ENCODE measurements around the gene KNCN. TPM values are rescaled to one million over a fixed set of nuclear protein-coding genes. Genes with fewer than 3 reads are reported as not detected.
A peak's percentile ranks its signal among the peaks of the same experiment; 100 is the strongest.

The KNCN gene
- total RNA-seq, 1 donor from 2014 or later: not detected

DNA sequence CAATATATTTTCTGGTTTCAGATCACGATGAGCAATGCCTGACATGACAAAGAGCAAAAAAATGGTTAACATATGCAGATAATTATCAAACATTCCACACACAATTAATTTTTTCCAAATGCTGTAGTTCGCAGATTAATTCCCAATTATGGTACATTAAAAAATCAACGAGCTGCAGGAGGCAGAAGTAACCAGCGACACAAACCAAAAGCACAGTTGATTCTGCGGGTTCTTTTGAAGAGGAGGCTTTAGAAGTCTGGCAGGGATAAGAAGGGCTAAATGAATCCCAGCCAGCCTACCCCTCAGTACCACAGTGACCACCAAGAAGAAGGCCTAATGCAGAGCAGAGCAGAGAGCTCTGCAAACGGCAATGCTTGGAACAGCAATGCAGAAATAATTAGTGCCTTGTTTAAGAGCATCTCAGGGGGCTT, 17.0 kb upstream of the KNCN start:
- DNase-seq: peak; percentile 53

DNA sequence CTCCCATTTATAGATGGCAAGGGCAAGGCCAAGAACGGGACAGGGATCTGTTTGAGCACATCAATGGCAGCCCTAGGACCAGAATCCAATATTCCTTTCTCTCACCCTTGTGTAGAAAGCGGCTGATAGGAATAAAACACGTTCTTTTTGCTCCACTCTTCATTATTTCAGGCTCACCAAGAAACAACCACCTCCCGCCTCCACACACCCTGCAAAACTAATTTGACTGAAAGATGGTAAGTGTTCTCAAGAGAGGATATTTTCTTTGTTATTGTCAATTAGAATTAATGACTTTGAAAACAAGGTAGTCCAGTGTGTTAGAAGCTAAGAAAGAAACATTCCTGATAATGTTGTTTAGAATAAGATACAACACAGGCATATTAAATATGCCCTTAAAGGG, 11.9 kb upstream of the KNCN start:
- DNase-seq: no peak

- no peak for DNase-seq
Observed at GRCh38 chr1:46562498-46562897, 11.1 kb upstream of the KNCN start.

DNA sequence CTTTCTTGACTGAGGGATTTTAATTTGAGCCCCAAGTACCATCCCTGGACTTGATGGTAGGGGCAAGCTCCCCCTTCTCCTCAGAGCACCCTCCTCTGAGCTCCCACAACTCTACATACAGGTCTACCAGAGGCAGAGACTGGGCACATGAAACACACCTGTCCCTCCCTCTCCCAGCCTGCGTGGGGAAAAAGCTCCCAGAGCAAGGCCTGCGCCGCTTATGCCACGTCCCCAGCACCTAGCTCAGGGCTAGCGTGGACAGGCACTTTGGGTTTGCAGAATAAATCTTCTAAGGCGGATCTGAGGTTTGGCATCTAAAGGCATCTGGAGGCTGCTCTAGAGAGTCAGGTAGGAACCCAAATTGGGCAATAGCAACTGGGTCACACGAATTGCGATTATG, 7.5 kb upstream of the KNCN start:
- DNase-seq: no peak

DNA sequence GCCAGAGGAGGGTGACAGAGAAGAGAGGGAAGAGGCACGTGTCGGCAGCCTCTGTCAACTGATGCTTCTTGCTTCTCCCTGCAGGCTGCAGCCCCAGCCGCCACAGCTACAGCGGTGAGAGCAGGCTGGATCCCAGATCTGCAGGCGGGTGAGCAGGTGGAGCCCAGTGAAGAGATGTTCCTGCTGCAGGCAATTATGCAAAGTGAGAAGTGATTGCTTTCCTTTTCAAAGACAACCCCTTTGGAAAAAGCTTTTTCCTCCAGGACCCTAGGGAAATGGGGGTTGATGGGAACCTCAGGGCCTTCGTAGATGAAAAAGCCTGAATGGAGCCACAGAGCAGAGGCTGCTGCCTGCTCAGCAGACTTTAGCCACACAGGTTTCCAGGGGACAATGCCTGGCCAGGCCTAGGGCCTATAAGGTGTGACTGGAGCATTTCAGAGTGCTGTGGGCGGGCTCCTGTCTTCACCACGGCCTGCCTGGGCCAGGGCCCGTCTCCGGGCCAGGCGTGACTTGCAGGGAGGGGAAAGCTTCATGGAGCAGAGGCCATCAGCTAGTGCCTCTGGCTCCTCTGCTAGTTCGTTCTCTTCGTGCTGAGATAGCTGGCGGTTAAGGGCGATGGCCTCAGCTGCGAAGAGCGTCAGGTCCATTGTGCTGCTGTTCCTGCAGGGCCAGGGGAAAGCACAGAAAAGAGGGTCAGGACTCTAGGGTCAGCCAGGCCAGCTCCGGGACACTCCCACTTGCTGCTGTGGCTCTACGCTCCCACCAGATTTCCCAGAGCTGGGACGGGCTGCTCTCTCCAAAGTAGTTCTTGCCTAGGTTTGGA, 6.9 kb upstream of the KNCN start:
- DNase-seq: no peak

GRCh38 chr1:46557403-46557802, 6.0 kb upstream of the KNCN start:
- no peak for DNase-seq

DNA sequence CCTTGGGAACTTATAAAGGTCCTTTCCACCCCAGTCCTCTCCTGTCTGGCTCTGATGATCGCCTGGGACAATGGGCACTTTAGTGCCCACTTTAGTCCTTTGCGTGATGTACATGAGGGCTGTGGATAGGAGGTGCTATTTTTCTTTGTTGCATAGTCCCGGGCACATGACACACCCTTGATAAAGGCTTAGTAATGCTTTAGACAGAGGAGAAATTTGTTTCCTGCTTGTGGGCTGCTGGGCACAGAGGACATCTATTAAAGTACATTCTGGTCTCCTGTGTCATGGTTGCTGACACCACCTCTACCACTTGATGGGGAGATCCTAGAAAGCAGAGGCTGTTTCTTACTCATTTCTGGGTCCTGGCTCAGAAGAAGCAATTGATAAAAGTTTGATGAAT, 5.4 kb upstream of the KNCN start:
- DNase-seq: no peak

- no peak for DNase-seq
Observed at GRCh38 chr1:46555826-46556619, 4.6 kb upstream of the KNCN start.

- DNase-seq: no peak
Observed at GRCh38 chr1:46554597-46555381, 3.3 kb upstream of the KNCN start.

DNA sequence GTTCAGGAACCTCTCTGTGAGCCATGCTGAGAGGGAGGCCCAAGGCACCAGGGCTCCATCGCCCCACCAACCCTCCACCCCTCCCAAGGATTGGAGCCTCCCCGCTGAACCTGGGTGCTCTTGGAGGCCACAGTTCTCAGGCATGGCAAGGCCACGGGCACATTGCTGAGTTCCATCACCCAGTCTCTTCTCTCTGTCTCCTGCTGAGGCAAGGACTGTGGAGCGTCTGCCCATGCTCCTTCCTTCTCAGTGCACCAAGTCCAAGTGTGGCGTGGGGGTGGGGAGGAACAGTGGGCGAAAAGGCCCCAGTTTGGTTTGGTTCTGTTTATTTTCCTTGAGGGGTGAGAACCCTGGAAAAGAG, 2.8 kb upstream of the KNCN start:
- no peak for DNase-seq

GRCh38 chr1:46553506-46553905, 2.1 kb upstream of the KNCN start:
- no peak for DNase-seq

DNA sequence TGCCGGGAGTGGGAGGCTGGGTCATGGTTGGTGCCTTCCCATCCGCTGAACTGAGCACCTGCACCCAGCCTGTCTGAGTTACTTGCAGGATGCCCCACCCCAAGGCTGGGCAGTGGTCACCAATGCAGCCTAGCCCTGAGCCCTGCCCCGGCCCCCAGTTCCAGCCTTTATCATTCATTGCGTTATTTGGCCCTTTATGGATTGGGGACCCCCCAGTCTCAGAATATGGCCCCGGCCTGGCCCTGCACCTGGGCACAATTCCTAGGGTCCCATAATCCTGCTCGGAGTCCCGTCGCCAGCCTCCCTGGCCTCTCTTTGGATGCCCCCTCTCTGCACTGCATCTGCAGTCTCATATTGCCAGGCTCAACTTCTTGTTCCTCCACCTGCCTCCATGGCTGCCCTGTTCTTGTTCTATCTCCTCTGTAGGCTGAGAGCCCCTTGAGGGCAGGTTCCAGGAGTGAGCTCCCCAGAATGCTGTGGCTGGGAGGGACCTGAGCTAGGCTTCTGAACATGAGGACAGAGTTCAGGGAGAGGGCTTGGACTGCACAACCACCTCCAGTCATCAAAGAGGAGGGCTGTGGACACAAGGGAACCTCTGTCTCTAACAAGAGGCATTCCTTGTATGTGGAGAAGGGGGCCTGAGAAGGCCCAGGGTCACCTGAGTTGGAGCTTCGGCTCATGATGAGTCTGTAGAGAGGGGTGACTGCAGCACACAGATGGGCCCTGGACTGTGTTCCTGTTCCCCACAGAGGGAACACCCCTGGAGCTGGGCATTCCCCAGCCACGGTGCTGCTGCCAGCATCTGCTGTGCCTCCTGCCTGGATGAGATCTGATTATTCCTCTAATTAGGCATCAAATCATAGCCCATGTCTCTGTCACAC, 1.1 kb upstream of the KNCN start:
- no peak for DNase-seq

DNA sequence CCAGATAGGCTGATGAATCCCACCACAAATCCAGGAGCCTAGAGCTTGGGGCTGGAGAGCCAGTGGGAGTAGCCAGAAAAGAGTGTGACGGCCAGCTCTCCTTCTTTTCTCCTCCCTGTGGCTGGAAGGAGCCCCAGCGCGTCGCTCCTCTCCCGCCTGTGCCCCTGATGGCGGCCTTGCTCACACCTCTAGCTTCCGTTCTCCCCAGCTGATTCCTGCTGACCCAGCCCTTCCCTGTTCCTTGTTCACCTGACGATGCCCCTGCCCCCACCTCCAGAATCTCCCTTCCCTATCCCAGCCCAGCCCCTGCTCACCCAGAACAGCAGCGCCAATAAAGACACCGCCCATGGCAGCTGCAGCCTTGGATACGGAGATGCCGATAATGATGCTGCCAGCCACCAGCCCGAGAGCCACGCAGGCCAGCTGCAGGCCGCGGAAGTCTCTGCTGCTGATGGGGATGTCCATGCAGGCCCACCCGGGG, 656 bp downstream of the KNCN start:
- no peak for DNase-seq

DNA sequence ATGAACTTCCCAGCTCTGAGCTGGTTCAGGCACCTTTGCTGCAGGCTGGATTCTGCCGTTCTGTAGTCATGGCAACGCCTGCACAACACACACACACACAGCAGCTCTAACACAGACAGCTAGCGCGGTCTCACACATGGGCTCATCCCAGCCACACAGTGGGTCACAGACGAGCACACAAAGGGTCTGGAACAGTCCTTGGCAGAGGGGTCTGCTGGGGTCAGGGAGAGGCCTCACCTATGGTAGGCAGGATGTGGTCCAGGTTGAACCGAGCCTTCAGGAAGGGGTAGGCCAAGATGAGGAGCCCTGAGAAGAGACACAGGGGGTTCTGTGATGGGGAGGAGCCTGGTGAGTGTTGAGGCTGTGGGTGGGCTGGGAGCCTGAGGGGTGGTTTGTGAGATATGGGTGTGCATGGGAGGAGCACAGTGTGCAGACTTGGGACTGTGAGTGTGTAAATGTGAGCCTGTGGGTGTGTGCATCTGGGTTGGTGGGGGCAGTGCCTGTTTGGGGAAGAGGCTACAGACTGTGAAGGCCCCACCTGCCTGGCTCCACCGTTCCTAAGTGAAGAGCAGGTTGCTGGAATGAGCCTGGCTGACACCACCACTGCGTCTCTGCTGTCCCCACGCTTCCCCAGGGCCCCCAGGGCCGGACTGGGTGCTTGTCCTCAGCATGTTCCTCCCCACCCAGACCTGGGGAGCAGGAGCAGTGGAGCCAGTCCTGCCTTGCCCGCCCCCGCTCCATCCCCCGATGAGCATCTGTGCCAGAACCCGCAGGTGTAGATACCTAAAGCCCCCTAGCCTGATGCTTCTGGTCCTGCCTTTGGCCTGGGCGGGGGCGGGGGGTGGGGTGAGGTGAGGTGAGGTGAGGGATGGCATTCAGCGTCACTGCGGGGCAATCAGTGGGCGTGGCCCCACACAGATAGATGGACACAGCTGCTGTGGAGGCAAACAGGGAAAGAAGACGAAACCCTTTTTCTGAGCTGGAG, 1.5 kb downstream of the KNCN start:
- peak; percentile 37 for DNase-seq

- DNase-seq: no peak
Observed at GRCh38 chr1:46547481-46548383, 3.7 kb downstream of the KNCN start.

DNA sequence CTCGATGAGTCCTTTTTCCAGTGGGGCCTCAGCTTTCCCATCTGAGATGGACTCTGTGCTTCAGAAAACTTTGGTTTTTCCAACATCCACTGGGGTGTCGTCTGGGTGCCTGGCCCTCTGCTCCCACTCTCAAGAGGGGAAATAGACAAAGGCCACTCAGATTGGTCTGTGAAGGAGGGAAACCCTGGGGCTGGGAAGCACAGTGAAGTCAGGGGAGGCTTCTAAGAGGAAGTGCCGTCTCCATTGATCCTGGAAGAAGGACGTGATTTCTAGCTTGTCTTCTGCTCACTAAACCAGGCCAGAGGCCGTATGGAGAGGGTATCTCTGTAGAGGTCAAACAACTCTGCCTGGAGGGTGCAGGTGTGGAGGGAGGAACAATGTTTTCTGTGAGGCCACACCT, 5.2 kb downstream of the KNCN start:
- DNase-seq: no peak

DNA sequence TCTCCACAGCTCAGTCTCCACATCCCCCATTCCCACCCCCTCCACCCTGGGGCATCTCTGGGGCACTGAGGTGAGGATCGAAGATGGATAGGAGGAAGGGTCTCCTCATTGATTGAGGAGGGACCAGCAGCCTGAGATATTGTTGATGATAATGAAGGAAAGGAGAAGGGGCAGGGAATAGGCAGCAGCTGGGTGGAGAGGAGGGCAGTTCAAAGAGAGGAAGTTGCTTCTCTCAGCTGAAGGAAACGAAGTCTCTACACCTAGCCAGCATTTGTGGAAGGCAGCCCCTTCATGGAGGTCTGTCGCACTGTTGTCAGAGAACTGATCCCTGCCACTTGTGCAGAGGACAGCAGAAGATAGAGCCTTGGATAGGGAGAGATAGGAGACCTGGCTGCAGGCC, 5.7 kb downstream of the KNCN start:
- DNase-seq: no peak

DNA sequence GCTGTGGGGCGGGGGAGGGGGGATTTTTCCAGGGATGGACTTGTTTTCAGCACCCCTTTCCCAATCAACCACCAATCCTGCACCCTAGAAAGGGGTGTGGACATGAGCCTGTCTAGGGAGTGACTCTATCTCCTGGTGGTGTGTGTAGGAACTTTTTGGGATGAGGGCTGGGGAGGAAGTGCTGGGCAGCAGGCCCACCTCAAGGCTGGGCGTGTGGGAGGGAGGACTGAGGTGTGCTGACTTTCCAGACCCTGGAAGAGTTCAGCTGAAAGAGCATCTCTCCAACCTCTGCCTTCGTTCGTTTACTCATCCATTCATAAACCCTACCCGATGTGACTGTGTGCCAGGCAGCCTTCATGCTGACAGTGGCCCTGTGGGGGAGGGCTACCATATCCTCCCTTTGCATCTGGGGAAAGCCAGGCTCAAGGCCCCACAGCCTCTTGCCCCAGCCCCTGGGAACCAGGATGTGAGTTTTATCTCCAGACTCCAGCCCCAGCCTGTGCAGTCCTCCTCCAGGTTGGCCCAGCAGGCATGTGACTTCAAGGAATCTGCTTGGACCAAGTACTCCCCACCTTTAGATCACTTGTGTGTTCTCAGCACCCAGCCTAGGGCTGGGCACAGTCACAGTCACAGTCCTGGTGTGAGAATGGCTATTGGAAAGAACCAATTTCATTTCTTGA, 6.7 kb downstream of the KNCN start:
- no peak for DNase-seq

All from skin of body (tissue), 2 donors.